Embryonic facial prominence (tissue), 1 donor: Measurements from ENCODE around the gene IMMP2L.
"Not testable (repeated sequence)": the region's sequence is repeated elsewhere in the genome, so short reads cannot be mapped to it uniquely, and the experiment has no call there.

Source experiments
- DNase-seq: peaks from one replicate; pipeline ENCODE4 v3.0.0-alpha.2; 2016; ENCODE audit errors: extremely low spot score

The IMMP2L gene

DNA sequence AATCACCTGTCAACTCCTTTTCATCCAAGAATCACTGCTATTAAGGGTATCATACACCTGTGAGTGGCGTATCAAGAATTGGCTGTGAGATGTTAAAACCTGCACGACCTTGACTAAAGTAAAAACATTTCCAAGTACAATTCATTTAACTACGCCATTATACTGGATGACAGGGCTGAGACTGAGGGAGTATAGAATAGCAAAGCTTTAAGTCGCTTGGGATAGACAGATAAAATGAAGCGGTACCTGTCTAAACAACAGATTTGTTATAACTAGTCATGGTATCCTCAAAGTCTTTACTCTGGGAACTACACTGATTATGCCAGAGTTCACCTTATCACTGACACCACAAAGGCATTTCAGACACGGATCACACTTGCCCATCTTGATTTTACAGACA is 837.5 kb downstream of the IMMP2L start:
- no peak for DNase-seq

DNA sequence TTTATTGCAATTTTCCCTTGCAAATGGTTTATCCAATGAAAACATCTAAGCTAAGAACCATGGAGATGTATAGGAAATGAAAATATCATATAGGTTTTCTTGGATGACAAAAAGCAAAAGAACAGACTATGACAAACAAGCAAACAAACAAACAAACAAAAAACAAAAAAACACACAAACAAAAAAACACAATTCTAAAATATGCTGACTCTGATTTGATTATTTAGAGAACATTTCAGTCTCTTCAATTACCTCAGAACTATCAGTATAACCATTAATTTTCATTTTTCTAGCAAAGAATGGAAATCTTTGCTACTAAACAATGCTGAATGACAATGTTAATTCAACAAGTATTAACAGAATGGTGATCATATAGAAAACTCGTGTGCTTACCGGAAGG is 840.9 kb downstream of the IMMP2L start:
- no peak for DNase-seq

DNA sequence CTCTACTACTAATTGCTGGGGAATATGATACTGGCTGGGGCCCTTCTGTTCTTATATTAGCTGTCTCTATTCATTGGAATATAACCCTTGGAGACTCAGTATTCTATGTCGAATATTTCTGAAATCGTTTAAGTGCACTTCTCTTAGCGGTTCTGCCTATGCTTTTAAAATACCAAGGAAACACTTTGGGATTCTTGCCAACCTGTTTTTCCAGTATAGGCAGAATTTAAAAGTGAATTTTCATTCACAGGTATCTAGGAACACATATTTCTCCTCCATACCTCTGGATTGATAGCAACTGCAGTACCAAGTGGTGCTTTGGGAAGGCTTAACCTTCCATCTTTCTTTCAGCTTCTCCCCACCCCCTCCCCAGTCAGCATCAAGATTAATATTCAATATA is 841.7 kb downstream of the IMMP2L start:
- no peak for DNase-seq

DNA sequence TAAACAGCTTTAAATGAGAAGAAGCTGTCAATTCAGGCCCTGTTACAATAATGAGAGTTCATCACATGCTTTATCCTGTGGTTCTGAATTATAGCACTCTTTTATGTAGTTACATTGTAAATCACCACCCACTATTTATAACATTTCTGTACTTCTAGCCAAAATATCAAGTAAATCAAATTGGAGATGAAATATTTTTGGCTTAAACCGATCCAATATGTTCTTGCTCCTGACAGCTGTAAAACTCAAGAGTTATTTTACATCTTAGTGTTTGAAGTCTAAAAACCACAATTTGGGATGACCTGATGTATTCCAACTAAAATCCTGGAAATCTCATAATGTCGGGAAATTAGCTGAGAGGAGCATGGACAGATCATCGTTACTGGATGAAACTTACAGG is 842.6 kb downstream of the IMMP2L start:
- no peak for DNase-seq

DNA sequence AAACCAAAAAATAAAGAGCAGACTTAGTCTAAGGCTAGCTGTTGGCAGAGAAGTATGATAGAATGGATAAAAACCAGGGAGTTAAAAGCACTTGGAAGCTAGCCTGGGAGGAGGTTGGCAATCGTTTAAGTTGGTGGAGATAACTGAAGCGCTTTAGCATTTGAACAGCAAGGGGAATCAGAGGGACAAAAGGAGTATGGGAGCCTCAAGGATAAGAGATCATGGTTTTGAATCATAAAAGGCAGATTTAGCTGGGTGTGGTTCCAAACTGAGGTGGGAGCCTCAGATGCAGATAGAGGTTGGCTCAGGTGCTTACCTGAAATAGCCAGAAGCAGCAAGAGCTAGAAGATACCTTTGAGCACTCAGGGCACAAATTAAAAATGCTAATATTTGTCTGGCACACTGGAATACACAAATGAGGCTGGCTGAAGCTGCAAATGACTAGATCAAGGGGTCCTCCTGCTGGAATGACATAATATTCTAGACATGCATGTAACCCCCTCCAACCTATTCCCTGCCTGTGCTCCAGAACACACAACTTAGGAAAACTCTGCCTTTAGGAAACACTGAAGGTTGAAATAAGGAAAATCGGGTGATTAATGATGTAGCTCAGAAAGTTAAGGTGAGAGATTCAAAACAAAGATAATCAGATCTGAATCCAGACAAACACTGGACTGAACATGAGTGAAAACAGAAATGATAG is 843.6 kb downstream of the IMMP2L start:
- DNase-seq: no peak

DNA sequence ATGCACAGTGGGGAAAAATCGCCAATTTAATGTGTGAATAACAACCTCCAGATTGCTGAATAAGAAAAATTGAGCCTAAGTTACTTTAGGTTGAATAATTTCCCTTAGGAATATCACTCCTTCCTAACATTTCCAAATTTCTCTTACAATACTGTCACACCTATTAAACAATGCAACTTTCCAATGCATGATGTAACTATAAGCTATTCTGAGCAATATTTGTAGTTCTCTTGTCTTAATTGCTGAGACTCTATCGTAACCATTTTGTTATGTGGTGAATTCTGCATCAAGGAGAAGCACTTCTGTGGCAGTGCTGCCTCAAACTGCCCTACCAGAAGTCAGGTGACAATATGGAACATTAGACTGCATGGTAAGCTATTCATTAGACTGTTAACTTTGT is 858.1 kb downstream of the IMMP2L start:
- no peak for DNase-seq

DNA sequence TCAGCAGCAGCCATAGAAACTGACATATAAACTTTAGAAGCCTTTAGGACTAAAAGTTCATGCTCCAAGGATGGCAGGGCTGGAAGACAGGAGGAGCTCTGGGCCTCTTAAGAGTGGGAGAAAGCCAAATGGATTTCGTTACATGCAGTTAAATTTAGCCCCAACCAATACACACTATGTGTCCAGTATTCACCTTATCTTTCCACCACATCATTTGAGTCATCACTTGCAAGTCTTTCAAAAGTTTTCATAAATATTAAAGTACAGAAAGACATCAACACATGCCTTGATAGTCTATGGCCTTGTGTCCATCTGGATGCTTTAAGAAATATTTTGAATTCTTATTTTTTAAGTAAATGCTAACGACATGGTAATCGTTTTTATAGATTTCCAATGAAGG is 863.7 kb downstream of the IMMP2L start:
- no peak for DNase-seq

DNA sequence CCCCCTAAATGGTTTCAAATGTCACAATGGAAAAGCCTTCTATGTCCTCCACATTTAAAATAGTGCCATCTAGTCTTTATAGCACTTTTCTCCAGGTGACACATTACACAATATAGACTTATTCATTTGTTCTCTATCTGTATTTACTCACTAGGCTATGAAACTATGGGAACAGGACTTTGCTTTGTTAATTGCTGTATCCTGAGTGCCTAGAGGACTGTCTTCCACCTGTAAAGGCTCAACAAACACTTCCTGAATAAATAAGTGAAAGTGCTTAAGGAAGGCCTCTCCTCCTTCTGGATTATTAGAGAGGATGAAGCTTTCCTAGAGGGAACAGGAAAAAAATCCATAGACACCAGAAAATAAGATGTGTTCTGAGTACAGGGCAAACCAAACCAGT is 868.9 kb downstream of the IMMP2L start:
- no peak for DNase-seq

DNA sequence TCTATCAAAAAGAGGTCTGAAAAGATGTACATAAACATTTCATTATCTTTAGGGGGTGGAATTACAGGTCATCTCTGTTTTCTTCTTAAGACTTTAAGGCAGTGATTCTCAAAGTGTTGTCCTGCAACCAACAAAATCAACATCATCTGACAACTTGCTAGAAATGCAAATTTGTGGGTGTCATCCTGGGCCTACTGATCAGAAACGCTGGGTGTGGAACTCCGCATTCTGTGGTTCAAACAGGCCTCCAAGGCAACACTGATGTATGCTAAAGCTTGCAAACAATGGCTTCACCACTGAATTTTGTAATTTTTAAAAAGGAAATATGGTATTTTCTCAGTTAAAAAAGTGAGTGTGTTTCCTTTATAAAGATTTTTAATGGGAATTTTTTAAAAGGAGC is 873.4 kb downstream of the IMMP2L start:
- no peak for DNase-seq

DNA sequence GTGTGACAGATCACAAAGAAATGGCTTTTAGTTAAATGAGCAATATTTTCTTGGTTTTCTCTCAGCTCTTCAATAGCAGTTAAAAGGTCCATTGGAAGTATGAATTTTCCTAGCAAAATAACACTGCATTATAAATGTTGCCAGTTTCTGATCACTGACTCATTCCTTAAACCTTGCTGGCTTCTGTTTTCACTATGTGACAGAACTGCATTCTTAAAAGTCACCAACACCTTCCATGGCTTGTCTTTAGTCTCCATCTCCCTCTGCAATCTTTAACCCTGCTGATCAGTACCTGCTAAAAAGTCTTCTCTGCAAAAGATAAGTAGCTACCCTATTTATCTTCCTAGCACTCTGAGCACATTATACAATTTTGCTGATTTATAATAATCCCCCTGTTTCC is 876.4 kb downstream of the IMMP2L start:
- DNase-seq: no peak

DNA sequence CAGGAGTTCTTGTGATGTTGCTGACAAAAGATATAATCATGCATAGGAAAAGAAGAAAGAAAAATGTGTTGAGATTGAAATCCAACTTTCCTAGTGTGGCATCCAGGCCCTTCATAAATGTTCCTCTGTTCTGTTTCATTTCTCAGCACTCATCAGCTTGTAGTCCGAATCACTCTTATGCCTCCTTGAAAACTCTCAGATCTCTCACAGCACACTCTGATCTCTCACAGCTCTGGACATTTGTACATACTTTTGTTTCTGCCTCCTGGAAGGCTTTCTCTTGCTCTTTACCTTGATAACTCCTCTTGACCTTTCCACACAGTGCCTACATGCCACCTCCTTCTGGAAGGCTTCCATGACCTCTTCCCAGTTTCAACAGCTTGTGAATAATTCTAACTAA is 880.4 kb downstream of the IMMP2L start:
- DNase-seq: no peak

DNA sequence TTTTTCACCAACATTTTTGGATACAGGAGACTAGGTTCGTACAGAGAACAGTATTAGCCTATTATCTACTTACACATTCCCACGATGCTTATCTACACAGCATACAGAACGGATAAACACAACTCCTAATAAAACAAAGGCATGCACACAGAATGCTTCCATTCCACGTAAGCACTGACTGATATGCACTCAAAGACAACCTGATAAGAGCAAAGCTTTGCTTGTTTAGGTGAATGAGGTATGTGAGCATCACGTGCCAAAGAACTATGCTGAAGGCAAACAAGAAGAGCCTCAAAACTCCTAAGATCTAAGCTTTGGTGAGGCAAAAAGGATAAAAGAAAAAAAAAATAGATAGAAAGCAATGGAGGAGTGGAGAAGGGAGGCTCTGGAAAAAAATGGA is 884.9 kb downstream of the IMMP2L start:
- no peak for DNase-seq

DNA sequence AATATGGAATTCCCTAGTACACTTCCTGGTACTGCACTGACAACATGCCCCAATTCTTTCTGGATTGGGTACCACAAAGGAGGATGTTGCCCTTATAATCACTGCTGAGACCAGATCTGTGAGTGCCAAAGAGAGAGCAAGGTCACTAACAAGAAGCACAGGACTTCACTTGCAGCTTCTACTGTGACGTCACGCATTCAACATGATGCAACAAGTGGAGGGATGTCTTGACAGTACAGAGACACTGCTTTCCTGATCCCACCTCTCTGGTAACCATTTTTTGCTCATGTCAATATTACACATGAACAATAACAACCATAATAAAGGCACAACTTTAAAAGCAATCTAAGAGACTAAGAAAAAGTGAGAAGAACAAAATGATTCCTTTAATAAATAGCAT is 885.5 kb downstream of the IMMP2L start:
- DNase-seq: no peak

DNA sequence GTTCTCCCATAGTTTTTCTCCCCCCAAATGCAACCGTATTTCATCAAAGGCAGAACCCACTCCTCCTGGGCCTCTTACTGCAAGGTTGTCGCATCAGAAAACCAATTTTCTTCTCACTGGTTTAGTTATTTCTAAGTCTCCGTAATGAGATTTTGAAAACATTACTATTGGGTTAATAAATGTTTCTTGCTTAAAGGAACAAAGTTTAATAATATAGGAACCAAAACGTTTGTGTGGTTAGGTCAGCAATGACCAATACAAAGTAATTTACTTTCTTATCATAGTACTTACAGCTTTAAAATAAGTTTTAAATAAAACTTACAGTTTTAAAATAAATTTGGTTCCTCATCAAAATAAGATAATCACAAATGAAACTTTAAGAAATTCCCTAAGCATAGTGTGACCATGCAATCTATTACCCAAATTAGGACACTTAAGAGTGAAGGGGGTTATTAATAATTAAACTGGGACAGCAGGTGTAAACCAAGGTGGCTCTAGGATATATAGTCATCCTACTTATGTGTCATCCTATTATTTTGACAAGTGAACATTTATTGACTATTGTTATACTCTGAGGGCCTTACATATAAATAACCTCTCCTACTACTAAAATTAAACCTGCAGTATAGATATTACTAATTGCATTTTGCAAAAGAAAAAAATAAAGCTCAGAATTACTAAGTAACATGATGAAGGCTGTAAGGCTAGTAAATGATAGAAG is 886.7 kb downstream of the IMMP2L start:
- no peak for DNase-seq

DNA sequence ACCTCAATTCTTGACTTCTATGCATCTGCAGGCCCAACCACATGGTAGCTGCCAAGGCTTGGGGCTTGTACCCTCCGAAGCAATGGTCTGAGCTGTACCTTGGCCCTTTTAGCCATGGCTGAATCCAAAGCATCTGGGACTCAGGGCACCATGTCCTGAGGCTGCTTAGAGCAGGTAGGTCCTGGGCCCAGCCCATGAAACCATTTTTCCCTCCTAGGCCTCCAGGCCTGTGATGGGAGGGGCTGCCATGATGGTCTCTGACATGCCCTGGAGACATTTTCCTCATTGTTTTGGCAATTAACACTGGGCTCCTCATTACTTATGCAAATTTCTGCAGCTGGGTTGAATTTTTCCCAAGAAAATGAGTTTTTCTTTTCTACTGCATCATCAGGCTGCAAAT is 889.1 kb downstream of the IMMP2L start:
- no peak for DNase-seq

DNA sequence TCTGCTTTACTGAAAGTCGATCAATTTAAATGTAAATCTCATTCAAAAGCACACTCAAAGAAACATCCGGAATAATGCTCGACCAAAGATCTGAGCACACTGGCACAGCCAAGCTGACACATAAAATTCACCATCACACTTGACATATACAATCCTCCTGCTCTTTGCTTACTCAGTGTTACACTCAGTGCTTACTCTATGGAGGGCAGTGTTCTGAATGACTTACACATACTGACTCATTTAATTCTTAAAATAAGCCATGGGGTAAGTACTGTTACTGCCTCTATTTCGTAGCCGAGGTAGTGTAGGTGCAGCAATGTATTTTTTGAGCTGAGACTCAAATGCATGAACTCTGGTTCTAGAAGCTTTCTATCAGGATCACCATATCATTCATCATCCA is 892.9 kb downstream of the IMMP2L start:
- DNase-seq: no peak

DNA sequence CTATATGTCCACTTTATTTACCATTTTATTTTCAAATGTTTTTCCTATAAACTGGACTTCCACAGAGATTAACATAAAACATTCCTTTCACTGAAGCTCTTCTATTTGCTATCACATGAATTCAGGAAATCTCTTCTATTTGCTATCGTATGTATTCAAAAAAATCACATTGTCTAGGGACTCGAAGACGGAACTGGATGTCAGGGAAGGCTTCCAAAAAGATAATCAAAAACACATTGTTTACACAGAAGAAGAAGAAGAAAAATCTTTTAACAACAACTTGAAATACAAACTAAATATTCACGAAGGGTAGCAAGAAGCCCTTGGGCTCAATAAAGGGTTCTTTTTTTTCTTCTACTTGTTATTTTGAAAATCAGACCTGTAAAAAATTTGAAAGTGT is 897.5 kb downstream of the IMMP2L start:
- DNase-seq: peak; percentile 16

DNA sequence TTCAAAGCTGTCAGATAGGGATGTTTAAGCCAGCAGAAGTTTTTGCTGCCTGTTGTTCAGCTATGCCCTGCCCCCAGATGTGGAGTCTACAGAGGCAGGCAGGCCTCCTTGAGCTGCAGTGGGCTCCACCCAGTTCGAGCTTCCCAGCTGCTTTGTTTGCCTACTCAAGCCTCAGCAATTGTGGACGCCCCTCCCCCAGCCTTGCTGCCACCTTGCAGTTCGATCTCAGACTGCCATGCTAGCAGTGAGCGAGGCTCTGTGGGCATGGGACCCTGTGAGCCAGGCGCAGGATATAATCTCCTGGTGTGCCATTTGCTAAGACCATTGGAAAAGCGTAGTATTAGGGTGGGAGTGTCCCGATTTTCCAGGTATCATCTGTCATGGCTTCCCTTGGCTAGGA is 901.7 kb downstream of the IMMP2L start:
- not testable (repeated sequence) for DNase-seq

DNA sequence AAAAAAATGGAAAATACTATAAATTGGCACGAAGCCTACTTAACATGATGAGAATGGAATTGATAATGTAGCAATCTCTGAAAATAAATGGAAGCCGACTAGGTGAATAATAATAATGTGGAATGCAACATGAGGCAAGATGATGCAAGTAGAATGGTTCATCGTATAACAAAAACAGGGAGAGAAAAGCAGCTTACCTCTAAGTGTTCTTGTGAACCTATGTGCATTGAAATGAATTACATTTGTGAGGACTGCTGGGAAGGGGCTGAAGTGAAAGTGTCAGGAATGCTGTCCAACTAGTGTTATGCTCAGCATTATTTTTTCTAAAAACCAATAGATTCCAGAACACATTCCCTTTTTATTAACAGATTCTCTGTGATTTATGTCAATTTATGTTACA is 912.0 kb downstream of the IMMP2L start:
- no peak for DNase-seq

DNA sequence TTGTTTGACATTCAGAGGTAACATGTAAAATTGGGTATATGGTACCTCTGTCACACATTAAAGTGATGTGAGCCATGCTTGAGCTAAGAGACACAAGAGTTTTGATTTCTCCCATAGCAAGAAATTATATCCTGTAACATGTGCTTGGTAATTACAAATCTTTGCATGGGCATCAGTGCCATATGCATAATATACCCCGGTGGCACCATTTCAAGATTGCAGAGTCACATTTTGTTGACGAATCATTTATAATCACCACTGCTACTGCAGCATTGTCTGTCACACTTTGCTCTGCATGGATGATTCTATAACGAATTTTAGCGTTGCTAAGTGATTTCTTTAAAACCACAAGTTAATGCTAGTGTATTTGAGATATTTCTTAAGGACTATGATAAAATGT is 915.0 kb downstream of the IMMP2L start:
- no peak for DNase-seq

DNA sequence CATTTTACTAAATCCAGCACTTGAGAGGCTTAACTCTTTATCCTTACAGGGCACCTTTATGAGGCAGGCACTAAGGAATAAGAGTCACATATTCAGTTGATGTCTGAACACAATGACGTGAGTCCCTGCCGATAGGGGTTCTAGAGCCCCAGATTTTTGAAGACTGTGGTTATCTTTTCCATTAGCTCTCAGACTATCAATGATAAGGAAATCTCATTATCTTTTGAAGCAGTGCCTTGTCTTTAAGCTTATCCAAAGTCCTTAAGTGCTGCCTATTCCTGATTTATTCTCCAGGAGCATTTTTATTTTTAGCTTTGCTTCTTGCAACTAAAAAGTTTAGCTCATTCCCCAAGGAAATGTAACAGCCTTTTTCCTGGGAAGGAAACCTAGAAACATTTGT is 915.5 kb downstream of the IMMP2L start:
- DNase-seq: no peak

DNA sequence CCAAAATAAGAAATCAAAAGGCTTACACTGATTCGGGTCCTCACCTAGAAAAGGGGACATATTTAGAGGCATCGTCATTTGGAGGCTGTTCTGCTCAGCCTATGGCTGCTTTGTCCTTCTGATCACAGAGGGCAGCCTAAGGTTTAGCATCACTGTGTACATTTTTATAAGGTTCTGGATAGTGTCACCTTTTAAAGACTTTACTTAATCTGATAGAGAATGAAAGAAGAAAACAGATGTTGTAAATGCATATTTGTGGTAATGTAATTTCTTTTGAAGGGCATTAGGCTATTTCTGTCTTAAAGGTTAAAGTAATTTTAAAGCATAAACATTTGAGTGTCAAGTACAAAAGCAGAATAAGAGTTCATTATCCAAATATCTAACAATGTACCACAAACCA is 916.7 kb downstream of the IMMP2L start:
- no peak for DNase-seq

DNA sequence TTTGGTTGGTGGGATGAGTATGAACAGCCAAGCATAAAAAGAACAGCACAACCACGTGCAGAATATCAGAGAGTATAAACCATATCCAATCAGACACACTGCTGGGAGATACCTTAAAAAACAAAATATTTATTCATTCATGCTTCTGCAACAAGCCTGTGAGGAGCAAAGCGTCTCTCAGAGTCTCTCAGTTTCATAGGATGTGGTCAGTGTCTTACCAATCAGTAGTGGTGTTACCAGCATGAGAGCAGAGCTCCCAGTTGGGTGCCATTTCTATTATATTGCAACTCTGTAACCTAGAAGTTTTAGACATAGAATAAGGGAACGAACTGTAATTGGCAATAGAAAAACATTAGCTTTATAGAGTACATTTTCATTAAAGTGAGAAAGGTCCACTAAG is 917.2 kb downstream of the IMMP2L start:
- DNase-seq: no peak

DNA sequence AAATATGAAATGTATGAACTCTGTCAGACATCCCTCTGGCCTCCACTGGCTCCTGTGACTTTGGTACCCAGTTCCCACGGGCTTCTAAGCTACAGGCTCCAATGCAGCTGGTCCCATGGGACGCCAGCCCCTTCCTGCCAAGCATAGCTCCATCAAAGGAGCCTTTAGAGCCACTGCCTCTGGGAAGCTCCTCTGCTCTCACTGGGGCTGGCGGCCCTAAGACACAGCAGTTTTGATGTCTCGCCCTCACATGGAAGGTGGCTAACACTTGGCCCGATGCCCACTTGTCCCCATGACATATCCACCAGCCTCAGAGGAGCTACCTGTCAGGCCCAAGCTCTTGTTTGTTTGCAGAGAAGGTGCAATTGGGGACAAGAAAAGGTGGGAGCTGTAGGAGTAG is 925.0 kb downstream of the IMMP2L start:
- DNase-seq: no peak
